Muscle layer of colon (tissue), 2 donors: ENCODE measurements around the gene MEX3C.

ENCODE experiments used
- H3K27ac ChIP-seq: one replicate; pipeline ENCODE4 v1.7.0; 2013; ENCODE audit warnings: low read depth, mild to moderate bottlenecking, low read length, moderate library complexity
- H3K27me3 ChIP-seq, 2 donors: one replicate each; pipeline ENCODE4 v1.7.0; 2013; ENCODE audit warnings: low read length in 2 of 2, mild to moderate bottlenecking in 2 of 2; ENCODE audit not compliant: insufficient read depth in 2 of 2, control insufficient read depth in 1 of 2
- H3K36me3 ChIP-seq: one replicate; pipeline ENCODE4 v1.7.0; 2013; ENCODE audit warnings: mild to moderate bottlenecking, low read length; ENCODE audit not compliant: insufficient read depth
- H3K4me1 ChIP-seq: one replicate; pipeline ENCODE4 v1.7.0; 2013; ENCODE audit warnings: mild to moderate bottlenecking, low read length; ENCODE audit not compliant: insufficient read depth
- H3K4me3 ChIP-seq, 2 donors: one replicate each; pipeline ENCODE4 v1.7.0; 2013; ENCODE audit warnings: low read length in 2 of 2, low read depth in 1 of 2, mild to moderate bottlenecking in 1 of 2, moderate library complexity in 1 of 2
- H3K9ac ChIP-seq: one replicate; pipeline ENCODE4 v1.7.0; 2013; ENCODE audit warnings: low read length
- H3K9me3 ChIP-seq: one replicate; pipeline ENCODE4 v1.7.0; 2013; ENCODE audit warnings: mild to moderate bottlenecking, low read length
- donor health status: abdominal sarcoma.
- donor health status: Adenocarcinoma of cecum.

MEX3C gene

GRCh38 chr18:51188024-51188701 is 9.3 kb downstream of the MEX3C start:
- no peak overlapping the region for H3K4me3 ChIP-seq
- H3K9ac ChIP-seq = no peak overlapping the region
- H3K27ac ChIP-seq = no peak overlapping the region
- peaks cover 8% of the 10 kb centered on the region for H3K4me1 ChIP-seq
- H3K27me3 ChIP-seq = no peaks in the 10 kb centered on the region
- H3K9me3 ChIP-seq = no peaks in the 10 kb centered on the region
- no peaks in the 10 kb centered on the region for H3K36me3 ChIP-seq

DNA sequence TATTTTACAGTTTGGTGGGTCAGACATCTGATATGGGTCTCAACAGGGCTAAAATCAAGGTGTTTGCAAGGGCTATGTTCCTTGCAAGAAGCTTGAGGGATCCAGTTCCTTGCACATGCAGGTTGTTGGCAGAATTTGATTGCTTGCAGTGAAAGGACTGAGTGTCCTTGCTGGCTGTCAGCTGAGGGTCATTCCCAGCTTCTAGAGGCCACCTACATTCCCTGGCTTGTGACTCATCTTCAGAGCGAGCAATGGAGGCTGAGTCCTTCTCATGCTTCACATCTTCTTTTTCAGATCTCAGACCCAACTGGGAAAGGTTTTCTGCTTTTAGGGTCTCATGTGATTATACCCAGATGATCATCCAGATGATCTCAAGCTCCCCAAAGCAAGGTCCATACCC is 12.4 kb downstream of the MEX3C start:
- no peak overlapping the region for H3K4me3 ChIP-seq
- no peak overlapping the region for H3K9ac ChIP-seq
- no peaks in the 10 kb centered on the region for H3K9me3 ChIP-seq
- no peaks in the 10 kb centered on the region for H3K36me3 ChIP-seq
- H3K27ac ChIP-seq = no peak overlapping the region
- H3K4me1 ChIP-seq = no peaks in the 10 kb centered on the region
- no peaks in the 10 kb centered on the region for H3K27me3 ChIP-seq

GRCh38 chr18:51184091-51184457 is 13.4 kb downstream of the MEX3C start:
- Histone ChIP-seq H3K4me1 (no peaks in the 10 kb centered on the region), H3K27ac (no peak overlapping the region)

DNA sequence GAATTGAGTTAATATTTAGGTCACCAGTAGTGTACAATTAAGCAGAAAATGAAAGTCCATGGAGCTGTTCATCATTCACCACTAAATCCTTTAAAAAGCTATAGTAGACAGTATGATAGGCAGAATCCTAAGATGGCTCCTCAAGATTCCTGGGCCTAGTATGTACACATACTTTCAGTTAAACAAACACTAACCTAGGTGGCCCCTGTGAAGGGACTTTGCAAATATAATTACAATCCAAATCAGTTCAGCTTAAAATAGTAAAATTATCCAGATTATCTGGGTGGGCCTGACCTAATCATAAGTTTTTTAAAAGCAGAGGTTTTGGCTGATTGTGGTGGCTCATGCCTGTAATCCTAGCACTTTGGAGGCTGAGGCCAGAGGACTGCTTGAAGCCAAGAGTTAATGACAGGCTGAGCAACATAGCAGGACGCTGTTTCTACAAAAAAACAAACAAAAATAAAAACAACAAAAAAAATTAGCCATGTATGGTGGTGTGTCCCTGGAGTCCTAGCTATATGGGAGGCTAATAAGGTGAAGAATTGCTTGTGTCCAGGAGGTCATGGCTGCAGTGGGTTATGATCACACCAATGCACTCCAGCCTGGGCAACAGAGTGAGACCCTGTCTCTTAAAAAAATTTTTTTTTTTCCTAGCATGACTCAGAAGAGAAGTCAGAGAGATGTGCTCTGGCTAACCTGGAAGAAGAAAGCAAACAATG is 13.9 kb downstream of the MEX3C start:
- H3K27me3 ChIP-seq = no peaks in the 10 kb centered on the region
- no peak overlapping the region for H3K4me3 ChIP-seq
- no peak overlapping the region for H3K9ac ChIP-seq
- H3K27ac ChIP-seq = no peak overlapping the region
- no peaks in the 10 kb centered on the region for H3K36me3 ChIP-seq
- H3K4me1 ChIP-seq = no peaks in the 10 kb centered on the region
- no peaks in the 10 kb centered on the region for H3K9me3 ChIP-seq

More at GRCh38 chr18:51184091-51184457, 13.4 kb downstream of the MEX3C start:
- Histone ChIP-seq H3K36me3 (no peaks in the 10 kb centered on the region), H3K9ac (no peak overlapping the region), H3K9me3 (no peaks in the 10 kb centered on the region), H3K27me3 (no peaks in the 10 kb centered on the region), H3K4me3 (no peak overlapping the region)

DNA sequence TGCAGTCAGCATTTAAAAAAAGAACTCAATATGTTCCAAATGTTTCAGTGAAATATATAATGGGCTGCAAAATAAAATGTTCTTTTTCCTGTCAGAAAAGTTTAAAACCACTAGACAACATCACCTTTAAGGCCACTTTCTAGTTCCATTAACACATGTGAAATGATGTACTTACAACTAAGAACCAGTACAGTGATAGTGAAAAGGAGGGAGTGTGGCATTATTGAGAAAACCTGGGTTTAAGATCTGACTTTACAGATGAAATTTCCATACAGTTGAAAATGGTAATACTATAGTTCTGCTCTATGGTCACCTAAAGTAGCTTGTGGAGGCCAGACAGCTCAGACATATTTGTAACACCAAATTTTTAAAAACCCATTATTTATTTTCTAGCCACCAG is 14.7 kb downstream of the MEX3C start:
- Histone ChIP-seq H3K9me3 (no peaks in the 10 kb centered on the region), H3K4me1 (no peaks in the 10 kb centered on the region), H3K27ac (no peak overlapping the region), H3K9ac (no peak overlapping the region), H3K4me3 (no peak overlapping the region), H3K36me3 (no peaks in the 10 kb centered on the region), H3K27me3 (no peaks in the 10 kb centered on the region)

GRCh38 chr18:51171625-51172259 is 25.7 kb downstream of the MEX3C start:
- Histone ChIP-seq H3K27ac (no peak overlapping the region), H3K9ac (no peak overlapping the region), H3K4me1 (no peaks in the 10 kb centered on the region), H3K27me3 (no peaks in the 10 kb centered on the region), H3K4me3 (no peak overlapping the region), H3K9me3 (no peaks in the 10 kb centered on the region), H3K36me3 (peaks cover 4% of the 10 kb centered on the region)

- no peak overlapping the region for H3K4me3 ChIP-seq
- no peaks in the 10 kb centered on the region for H3K4me1 ChIP-seq
- no peak overlapping the region for H3K9ac ChIP-seq
- no peak overlapping the region for H3K27ac ChIP-seq
- H3K36me3 ChIP-seq = no peaks in the 10 kb centered on the region
- no peaks in the 10 kb centered on the region for H3K27me3 ChIP-seq
- H3K9me3 ChIP-seq = no peaks in the 10 kb centered on the region
Observed at GRCh38 chr18:51171223-51171622, 26.3 kb downstream of the MEX3C start.

- no peak overlapping the region for H3K27ac ChIP-seq
- H3K36me3 ChIP-seq = no peaks in the 10 kb centered on the region
- H3K4me3 ChIP-seq = no peak overlapping the region
- H3K4me1 ChIP-seq = no peaks in the 10 kb centered on the region
- no peak overlapping the region for H3K9ac ChIP-seq
- no peaks in the 10 kb centered on the region for H3K27me3 ChIP-seq
- H3K9me3 ChIP-seq = no peaks in the 10 kb centered on the region
Observed at GRCh38 chr18:51170664-51171063, 26.8 kb downstream of the MEX3C start.

DNA sequence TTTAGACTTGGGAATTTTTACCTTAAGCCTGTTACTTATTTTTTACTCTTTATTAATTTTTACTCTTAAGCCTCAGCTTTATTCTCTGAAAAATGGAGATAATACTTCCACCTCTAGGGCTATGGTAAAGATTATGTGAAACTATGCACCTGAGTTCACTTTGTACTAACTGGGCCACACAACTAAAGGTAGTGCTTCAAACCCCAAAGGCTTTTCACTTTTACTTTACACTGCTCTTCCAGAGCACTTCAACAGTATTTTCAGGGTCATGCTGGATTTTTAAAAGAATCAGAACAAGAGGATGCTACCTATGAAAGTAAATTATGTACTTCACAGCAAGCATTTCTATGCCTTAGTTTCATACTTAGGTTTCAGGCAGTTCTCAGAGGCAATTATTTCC is 27.8 kb downstream of the MEX3C start:
- H3K27ac ChIP-seq = no peak overlapping the region
- no peaks in the 10 kb centered on the region for H3K4me1 ChIP-seq
- no peak overlapping the region for H3K9ac ChIP-seq
- H3K4me3 ChIP-seq = no peak overlapping the region
- H3K27me3 ChIP-seq = no peaks in the 10 kb centered on the region
- no peaks in the 10 kb centered on the region for H3K36me3 ChIP-seq
- H3K9me3 ChIP-seq = no peaks in the 10 kb centered on the region

- H3K4me3 ChIP-seq = no peak overlapping the region
- no peaks in the 10 kb centered on the region for H3K4me1 ChIP-seq
- H3K9me3 ChIP-seq = no peaks in the 10 kb centered on the region
- H3K27me3 ChIP-seq = no peaks in the 10 kb centered on the region
- H3K27ac ChIP-seq = no peak overlapping the region
- no peak overlapping the region for H3K9ac ChIP-seq
- no peaks in the 10 kb centered on the region for H3K36me3 ChIP-seq
Observed at GRCh38 chr18:51168960-51169662, 28.4 kb downstream of the MEX3C start.

GRCh38 chr18:51168026-51168742 is 29.3 kb downstream of the MEX3C start:
- Histone ChIP-seq H3K36me3 (no peaks in the 10 kb centered on the region), H3K4me1 (no peaks in the 10 kb centered on the region), H3K27ac (no peak overlapping the region), H3K27me3 (no peaks in the 10 kb centered on the region), H3K9me3 (no peaks in the 10 kb centered on the region), H3K4me3 (no peak overlapping the region), H3K9ac (no peak overlapping the region)
